ENCODE results near the gene HCRTR1. TPM values are rescaled to one million over a fixed set of nuclear protein-coding genes. Genes with fewer than 3 reads are reported as not detected.

HCRTR1 gene
- total and polyA plus RNA-seq, 2 of the 8 experiments (the other 6 are each of a cell fraction or from before 2014, with no cell fraction given) = 0.35 to 0.39 TPM

DNA sequence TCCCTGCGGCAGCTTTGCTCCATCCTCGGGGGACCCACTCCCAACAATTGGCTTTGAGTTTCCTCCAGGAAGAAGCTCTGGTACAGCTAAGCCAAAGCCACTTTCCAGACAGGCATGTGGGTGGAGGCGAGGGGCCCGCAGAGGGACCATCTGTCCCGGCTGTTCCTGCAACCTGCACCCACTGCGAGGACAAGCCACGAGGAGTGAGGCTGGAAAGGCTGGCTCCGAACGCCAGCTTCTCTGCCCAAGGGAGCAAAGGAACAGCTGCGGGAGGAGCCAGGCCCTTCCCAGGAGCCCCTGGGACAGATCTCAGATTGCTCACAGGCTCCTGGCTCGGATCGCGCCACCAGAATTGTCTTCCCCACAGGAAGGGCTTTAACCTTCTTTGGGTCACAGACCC is 55.5 kb downstream of the HCRTR1 start:
- Histone ChIP-seq H3K56ac (replicated peaks; ENCODE audit: insufficient read length, low read depth, low read length) (no peak overlapping the region), H4K5ac (ENCODE audit: insufficient read length, low read depth, low read length) (no peak overlapping the region), H2BK15ac (ENCODE audit: low read length) (no peak overlapping the region), H2BK120ac (replicated peaks; ENCODE audit: low read depth, low read length) (no peak overlapping the region), H2BK12ac (ENCODE audit: low read depth, low read length) (no peak overlapping the region), H2BK20ac (ENCODE audit: low read length) (no peak overlapping the region), H3K27me3 (replicated peaks in 1 of 4; ENCODE audit: control insufficient read depth in 3 of 4, extremely low read depth in 1 of 4, insufficient read depth in 3 of 4, low read length in 3 of 4) (no peaks in the 10 kb centered on the region), H4K20me1 (replicated peaks in 1 of 2; ENCODE audit: control insufficient read depth in 1 of 2, insufficient read depth in 2 of 2, low read length in 2 of 2) (no peaks in the 10 kb centered on the region), H2BK5ac (ENCODE audit: low read depth, low read length) (no peak overlapping the region), H3K36me3 (ENCODE audit: control insufficient read depth in 2 of 4, insufficient read depth in 4 of 4, low read length in 3 of 4) (no peaks in the 10 kb centered on the region), H3K79me2 (ENCODE audit: control insufficient read depth in 1 of 2, insufficient read depth in 2 of 2, low read length in 2 of 2) (no peaks in the 10 kb centered on the region), H3K9me3 (ENCODE audit: insufficient read depth in 2 of 2, low read depth in 1 of 2, low read length in 1 of 2) (no peaks in the 10 kb centered on the region), H3K18ac (ENCODE audit: extremely low read depth, low read length) (no peak overlapping the region), H3K23me2 (ENCODE audit: low read depth, low read length) (no peaks in the 10 kb centered on the region), H3K4me2 (ENCODE audit: insufficient read depth in 1 of 2, low read depth in 2 of 2, low read length in 2 of 2) (no peak overlapping the region), H3K14ac (ENCODE audit: insufficient read length) (no peak overlapping the region), H3K9ac (replicated peaks in 1 of 4; ENCODE audit: extremely low read depth in 1 of 4, low read depth in 3 of 4, low read length in 3 of 4) (no peak overlapping the region), H3K23ac (ENCODE audit: insufficient read length) (no peak overlapping the region), H4K8ac (ENCODE audit: extremely low read depth, insufficient read depth, low read length) (0 out of 2 replicates have a peak overlapping the region, but pooled peaks have one; percentile 14), H2AFZ (ENCODE audit: low read length) (no peak overlapping the region), H3K27ac (ENCODE audit: low read depth, low read length) (no peak overlapping the region), H4K91ac (replicated peaks; ENCODE audit: insufficient read length, low read length) (no peak overlapping the region), H3K4me1 (replicated peaks in 1 of 4; ENCODE audit: control insufficient read depth in 3 of 4, insufficient read depth in 4 of 4, low read length in 3 of 4) (peaks cover 0 to 10% (median 8%) of the 10 kb centered on the region in 4 experiments; a peak in 5 of 7 replicates), H2AK5ac (ENCODE audit: low read depth, low read length) (no peak overlapping the region), H3K4ac (replicated peaks; ENCODE audit: insufficient read length, low read depth, low read length) (no peak overlapping the region), H3K4me3 (ENCODE audit: extremely low read depth in 1 of 4, insufficient read depth in 2 of 4, low read depth in 3 of 4, low read length in 4 of 4) (no peak overlapping the region), H3K79me1 (ENCODE audit: low read depth, low read length) (no peaks in the 10 kb centered on the region)
- POLR2A ChIA-PET (ENCODE audit: partially characterized antibody) = interaction anchor here (0.7 kb wide), 1 partner anchor 32 kb away, joined by 3 read pairs; no protein-coding TSS in a partner anchor
- CTCF ChIA-PET (ENCODE audit: partially characterized antibody) = interaction anchor here (0.7 to 24.1 kb wide), 9 partner anchors 6 to 276 kb away, joined by 3 to 370 read pairs (median 3); partner anchors contain the start of gene COL16A1
- FAIRE-seq = no peak
- no peak for DNase-seq (ENCODE audit: low read depth in 1 of 2, low spot score in 2 of 2)
- WGBS, 2 experiments (ENCODE audit: extremely low coverage in 1 of 2, insufficient coverage in 1 of 2, insufficient read length in 1 of 2, insufficient replicate concordance in 2 of 2, low coverage in 1 of 2, low lambda C conversion rate in 2 of 2, missing lambda C conversion rate in 1 of 2) = 86% methylated on average over 13 of the region's 13 CpGs; no CpG with 5 or more reads in 1 of the 2 experiments
- no peak for TF ChIP-seq HDAC6 (IDR thresholded peaks at IDR 0.05; ENCODE audit: low read depth, low read length)
- no peak for TF ChIP-seq EZH2 (IDR thresholded peaks at IDR 0.05; ENCODE audit: low read depth, low read length, severe bottlenecking)
- TF ChIP-seq SRF (IDR thresholded peaks at IDR 0.05; ENCODE audit: low read depth, low read length) = no peak
- TF ChIP-seq TAF1 (IDR thresholded peaks at IDR 0.05; ENCODE audit: low read depth, low read length) = no peak
- TF ChIP-seq BACH1 (IDR thresholded peaks at IDR 0.05; ENCODE audit: low read length) = no peak
- no peak for TF ChIP-seq TCF12 (IDR thresholded peaks at IDR 0.05; ENCODE audit: low read depth, low read length)
- no peak for TF ChIP-seq PHF8 (conservative IDR thresholded peaks at IDR 0.05; ENCODE audit: low read depth, low read length)
- TF ChIP-seq, protein P1, sequence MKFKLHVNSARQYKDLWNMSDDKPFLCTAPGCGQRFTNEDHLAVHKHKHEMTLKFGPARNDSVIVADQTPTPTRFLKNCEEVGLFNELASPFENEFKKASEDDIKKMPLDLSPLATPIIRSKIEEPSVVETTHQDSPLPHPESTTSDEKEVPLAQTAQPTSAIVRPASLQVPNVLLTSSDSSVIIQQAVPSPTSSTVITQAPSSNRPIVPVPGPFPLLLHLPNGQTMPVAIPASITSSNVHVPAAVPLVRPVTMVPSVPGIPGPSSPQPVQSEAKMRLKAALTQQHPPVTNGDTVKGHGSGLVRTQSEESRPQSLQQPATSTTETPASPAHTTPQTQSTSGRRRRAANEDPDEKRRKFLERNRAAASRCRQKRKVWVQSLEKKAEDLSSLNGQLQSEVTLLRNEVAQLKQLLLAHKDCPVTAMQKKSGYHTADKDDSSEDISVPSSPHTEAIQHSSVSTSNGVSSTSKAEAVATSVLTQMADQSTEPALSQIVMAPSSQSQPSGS (IDR thresholded peaks at IDR 0.05; ENCODE audit: low read length) = no peak
- no peak for TF ChIP-seq RNF2 (IDR thresholded peaks at IDR 0.05; ENCODE audit: borderline replicate concordance, low read depth, low read length, missing control alignments, poor library complexity, severe bottlenecking)
- TF ChIP-seq NANOG (IDR thresholded peaks at IDR 0.05; ENCODE audit: insufficient read depth, low read depth, low read length, poor library complexity, severe bottlenecking) = no peak
- TF ChIP-seq CREB1 (IDR thresholded peaks at IDR 0.05) = no peak
- no peak for TF ChIP-seq CBX5 (IDR thresholded peaks at IDR 0.05; ENCODE audit: low read depth, low read length)
